Endometrial microvascular endothelial cells (primary cell): Measurements from ENCODE around the gene IGF2. TPM values are rescaled to one million over a fixed set of nuclear protein-coding genes. Genes with fewer than 3 reads are reported as not detected.

Experiments used
- in situ Hi-C: cut with HindIII; loops from 2 replicates; pipeline ENCODE4 v1.10.0; 2017; ENCODE audit warnings: low sequenced_read_pairs, low pct_unique_long_range_greater_than_20kb; ENCODE audit errors: inconsistent ontology term
- total RNA-seq: library from RNA; depleted of rRNA; stranded (reverse); fragments of >200 nt; gene quantifications from one replicate; pipeline ENCODE4 v1.2.3, GENCODE V29; 2015; ENCODE audit errors: inconsistent ontology term

Gene IGF2
- total RNA-seq, 1 donor from 2014 or later, result not detected

GRCh38 chr11:2113776-2114175, 25.4 kb downstream of the IGF2 start:
- in situ Hi-C loops, result no loop called here

GRCh38 chr11:2110521-2110920, 28.7 kb downstream of the IGF2 start:
- in situ Hi-C loops, result no loop called here

- in situ Hi-C loops, result no loop called here
These were observed 29.6 kb downstream of the IGF2 start for GRCh38 chr11:2109541-2110019.

GRCh38 chr11:2108675-2109491, 30.3 kb downstream of the IGF2 start:
- in situ Hi-C loops, result no loop called here

- in situ Hi-C loops, result no loop called here
These were observed 31.1 kb downstream of the IGF2 start for GRCh38 chr11:2107941-2108630.

- in situ Hi-C loops, result no loop called here
These were observed 31.7 kb downstream of the IGF2 start for GRCh38 chr11:2107521-2107920.

GRCh38 chr11:2106583-2107209, 32.5 kb downstream of the IGF2 start:
- in situ Hi-C loops, result no loop called here

- in situ Hi-C loops, result no loop called here
These were observed 33.7 kb downstream of the IGF2 start for GRCh38 chr11:2105511-2105910.

- in situ Hi-C loops, result no loop called here
These were observed 34.4 kb downstream of the IGF2 start for GRCh38 chr11:2104524-2105440.

- in situ Hi-C loops, result no loop called here
These were observed 35.3 kb downstream of the IGF2 start for GRCh38 chr11:2103668-2104523.

GRCh38 chr11:2102883-2103213, 36.3 kb downstream of the IGF2 start:
- in situ Hi-C loops, result no loop called here

GRCh38 chr11:2102132-2102882, 36.9 kb downstream of the IGF2 start:
- in situ Hi-C loops, result no loop called here

GRCh38 chr11:2101171-2101675, 38.0 kb downstream of the IGF2 start:
- in situ Hi-C loops, result no loop called here

- in situ Hi-C loops, result no loop called here
These were observed 38.6 kb downstream of the IGF2 start for GRCh38 chr11:2100361-2101170.

GRCh38 chr11:2099516-2100349, 39.5 kb downstream of the IGF2 start:
- in situ Hi-C loops, result no loop called here
